Erythroblast (primary cell): ENCODE measurements around the gene C15orf62.

Experiments
- GATA1 ChIP-seq: IDR thresholded peaks from 2 replicates; pipeline ENCODE4 v1.6.1; 2011; ENCODE audit warnings: low read depth, mild to moderate bottlenecking, control low read depth, low read length, moderate library complexity
- POLR2A ChIP-seq: IDR thresholded peaks from 2 replicates; pipeline ENCODE4 v1.6.1; 2011; ENCODE audit warnings: mild to moderate bottlenecking, low read length

- TF ChIP-seq POLR2A (no peak), GATA1 (no peak)
Observed at GRCh38 chr15:40723919-40724318, 45.9 kb upstream of the C15orf62 start.
